ENCODE data around the gene RXFP4. TPM values are rescaled to one million over a fixed set of nuclear protein-coding genes. Genes with fewer than 3 reads are reported as not detected.
A peak's percentile ranks its signal among the peaks of the same experiment; 100 is the strongest.

Gene RXFP4
- total and polyA plus RNA-seq, 2 of the 13 experiments (the other 11 are each of a cell fraction or from before 2014, with no cell fraction given), result 0.38 to 1.4 TPM

DNA sequence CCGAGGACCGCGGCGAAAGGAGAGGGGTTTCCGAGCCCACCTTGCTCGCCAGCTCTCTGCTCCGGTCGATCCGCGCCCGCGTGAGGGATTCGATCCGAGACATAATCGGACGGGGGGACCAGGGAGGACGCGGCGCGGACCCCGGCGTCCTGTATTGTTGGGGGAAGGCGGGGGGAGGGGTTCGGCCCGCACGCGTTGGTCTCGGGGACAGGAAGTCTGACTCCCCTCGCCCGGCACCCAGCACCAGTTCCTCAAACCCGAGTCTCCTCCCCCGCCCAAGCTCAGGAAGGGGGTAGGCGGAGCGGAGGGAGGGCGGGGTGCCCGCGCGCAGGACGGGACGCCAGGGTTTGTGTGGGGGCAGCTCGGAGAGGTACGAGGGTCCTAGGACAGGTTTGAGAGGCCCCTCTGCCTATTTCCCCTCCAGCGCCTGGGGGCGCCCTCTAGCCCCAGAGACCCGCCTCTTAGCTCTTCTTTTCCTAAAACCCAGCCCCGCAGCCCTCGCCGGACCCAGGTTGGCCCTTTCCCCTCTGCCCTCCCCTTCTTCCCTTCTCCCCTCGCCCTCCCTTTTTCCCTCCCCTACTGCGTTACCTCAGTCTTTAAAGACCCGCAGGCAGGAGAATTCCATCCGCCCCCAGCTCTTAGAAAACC lies 37.0 kb downstream of the RXFP4 start, which contains the start of gene ARHGEF2 (continued):
- TF ChIP-seq EHMT2 (IDR thresholded peaks at IDR 0.05; ENCODE audit: borderline replicate concordance, low read depth, low read length), result no peak
- TF ChIP-seq SMAD9 (CRISPR knock-in tag; IDR thresholded peaks at IDR 0.05), result no peak; the same call in 1 of the 2 replicates
- no peak for TF ChIP-seq PAF1 (CRISPR knock-in tag; IDR thresholded peaks at IDR 0.05)
- TF ChIP-seq KLF16 (CRISPR knock-in tag; IDR thresholded peaks at IDR 0.05), result peak in 1 of 2 experiments; percentile 29; a peak in 1 of 4 replicates
- TF ChIP-seq, protein P1, sequence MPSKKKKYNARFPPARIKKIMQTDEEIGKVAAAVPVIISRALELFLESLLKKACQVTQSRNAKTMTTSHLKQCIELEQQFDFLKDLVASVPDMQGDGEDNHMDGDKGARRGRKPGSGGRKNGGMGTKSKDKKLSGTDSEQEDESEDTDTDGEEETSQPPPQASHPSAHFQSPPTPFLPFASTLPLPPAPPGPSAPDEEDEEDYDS (CRISPR knock-in tag; IDR thresholded peaks at IDR 0.05), result 0 out of 2 replicates have a peak, but pooled peaks have one; percentile 27
- no peak for TF ChIP-seq SOX6 (IDR thresholded peaks at IDR 0.05)
- TF ChIP-seq SOX6 (CRISPR knock-in tag; IDR thresholded peaks at IDR 0.05), result peak; percentile 26; the same call in 1 of the 2 replicates
- TF ChIP-seq ZNF839 (CRISPR knock-in tag; IDR thresholded peaks at IDR 0.05; ENCODE audit: borderline replicate concordance), result no peak
- no peak; the same call in 1 of the 2 replicates for TF ChIP-seq ISL2 (CRISPR knock-in tag; IDR thresholded peaks at IDR 0.05)
- TF ChIP-seq ZNF891 (CRISPR knock-in tag; IDR thresholded peaks at IDR 0.05), result no peak
- peak; percentile 44; the same call in 1 of the 2 replicates for TF ChIP-seq SIN3A (IDR thresholded peaks at IDR 0.05; ENCODE audit: borderline replicate concordance, low read depth, low read length)
- TF ChIP-seq, protein P2, sequence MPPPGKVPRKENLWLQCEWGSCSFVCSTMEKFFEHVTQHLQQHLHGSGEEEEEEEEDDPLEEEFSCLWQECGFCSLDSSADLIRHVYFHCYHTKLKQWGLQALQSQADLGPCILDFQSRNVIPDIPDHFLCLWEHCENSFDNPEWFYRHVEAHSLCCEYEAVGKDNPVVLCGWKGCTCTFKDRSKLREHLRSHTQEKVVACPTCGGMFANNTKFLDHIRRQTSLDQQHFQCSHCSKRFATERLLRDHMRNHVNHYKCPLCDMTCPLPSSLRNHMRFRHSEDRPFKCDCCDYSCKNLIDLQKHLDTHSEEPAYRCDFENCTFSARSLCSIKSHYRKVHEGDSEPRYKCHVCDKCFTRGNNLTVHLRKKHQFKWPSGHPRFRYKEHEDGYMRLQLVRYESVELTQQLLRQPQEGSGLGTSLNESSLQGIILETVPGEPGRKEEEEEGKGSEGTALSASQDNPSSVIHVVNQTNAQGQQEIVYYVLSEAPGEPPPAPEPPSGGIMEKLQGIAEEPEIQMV (CRISPR knock-in tag; IDR thresholded peaks at IDR 0.05; ENCODE audit: low read depth), result no peak
- TF ChIP-seq, protein P3, sequence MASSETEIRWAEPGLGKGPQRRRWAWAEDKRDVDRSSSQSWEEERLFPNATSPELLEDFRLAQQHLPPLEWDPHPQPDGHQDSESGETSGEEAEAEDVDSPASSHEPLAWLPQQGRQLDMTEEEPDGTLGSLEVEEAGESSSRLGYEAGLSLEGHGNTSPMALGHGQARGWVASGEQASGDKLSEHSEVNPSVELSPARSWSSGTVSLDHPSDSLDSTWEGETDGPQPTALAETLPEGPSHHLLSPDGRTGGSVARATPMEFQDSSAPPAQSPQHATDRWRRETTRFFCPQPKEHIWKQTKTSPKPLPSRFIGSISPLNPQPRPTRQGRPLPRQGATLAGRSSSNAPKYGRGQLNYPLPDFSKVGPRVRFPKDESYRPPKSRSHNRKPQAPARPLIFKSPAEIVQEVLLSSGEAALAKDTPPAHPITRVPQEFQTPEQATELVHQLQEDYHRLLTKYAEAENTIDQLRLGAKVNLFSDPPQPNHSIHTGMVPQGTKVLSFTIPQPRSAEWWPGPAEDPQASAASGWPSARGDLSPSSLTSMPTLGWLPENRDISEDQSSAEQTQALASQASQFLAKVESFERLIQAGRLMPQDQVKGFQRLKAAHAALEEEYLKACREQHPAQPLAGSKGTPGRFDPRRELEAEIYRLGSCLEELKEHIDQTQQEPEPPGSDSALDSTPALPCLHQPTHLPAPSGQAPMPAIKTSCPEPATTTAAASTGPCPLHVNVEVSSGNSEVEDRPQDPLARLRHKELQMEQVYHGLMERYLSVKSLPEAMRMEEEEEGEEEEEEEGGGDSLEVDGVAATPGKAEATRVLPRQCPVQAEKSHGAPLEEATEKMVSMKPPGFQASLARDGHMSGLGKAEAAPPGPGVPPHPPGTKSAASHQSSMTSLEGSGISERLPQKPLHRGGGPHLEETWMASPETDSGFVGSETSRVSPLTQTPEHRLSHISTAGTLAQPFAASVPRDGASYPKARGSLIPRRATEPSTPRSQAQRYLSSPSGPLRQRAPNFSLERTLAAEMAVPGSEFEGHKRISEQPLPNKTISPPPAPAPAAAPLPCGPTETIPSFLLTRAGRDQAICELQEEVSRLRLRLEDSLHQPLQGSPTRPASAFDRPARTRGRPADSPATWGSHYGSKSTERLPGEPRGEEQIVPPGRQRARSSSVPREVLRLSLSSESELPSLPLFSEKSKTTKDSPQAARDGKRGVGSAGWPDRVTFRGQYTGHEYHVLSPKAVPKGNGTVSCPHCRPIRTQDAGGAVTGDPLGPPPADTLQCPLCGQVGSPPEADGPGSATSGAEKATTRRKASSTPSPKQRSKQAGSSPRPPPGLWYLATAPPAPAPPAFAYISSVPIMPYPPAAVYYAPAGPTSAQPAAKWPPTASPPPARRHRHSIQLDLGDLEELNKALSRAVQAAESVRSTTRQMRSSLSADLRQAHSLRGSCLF (CRISPR knock-in tag; IDR thresholded peaks at IDR 0.05; ENCODE audit: borderline replicate concordance), result no peak
- TF ChIP-seq RBAK (CRISPR knock-in tag; IDR thresholded peaks at IDR 0.05), result no peak

Measured in HepG2 (cell line).